NCI-H2196 (cell line): Measurements from ENCODE around the gene DDX20.
"Not testable (repeated sequence)": the region's sequence is repeated elsewhere in the genome, so short reads cannot be mapped to it uniquely, and the experiment has no call there.

Experiments used
- DNase-seq: peaks from one replicate; lab custom pipeline; 2025; ENCODE audit not compliant: unreplicated experiment; lab: John Stamatoyannopoulos, UW

Gene DDX20

DNA sequence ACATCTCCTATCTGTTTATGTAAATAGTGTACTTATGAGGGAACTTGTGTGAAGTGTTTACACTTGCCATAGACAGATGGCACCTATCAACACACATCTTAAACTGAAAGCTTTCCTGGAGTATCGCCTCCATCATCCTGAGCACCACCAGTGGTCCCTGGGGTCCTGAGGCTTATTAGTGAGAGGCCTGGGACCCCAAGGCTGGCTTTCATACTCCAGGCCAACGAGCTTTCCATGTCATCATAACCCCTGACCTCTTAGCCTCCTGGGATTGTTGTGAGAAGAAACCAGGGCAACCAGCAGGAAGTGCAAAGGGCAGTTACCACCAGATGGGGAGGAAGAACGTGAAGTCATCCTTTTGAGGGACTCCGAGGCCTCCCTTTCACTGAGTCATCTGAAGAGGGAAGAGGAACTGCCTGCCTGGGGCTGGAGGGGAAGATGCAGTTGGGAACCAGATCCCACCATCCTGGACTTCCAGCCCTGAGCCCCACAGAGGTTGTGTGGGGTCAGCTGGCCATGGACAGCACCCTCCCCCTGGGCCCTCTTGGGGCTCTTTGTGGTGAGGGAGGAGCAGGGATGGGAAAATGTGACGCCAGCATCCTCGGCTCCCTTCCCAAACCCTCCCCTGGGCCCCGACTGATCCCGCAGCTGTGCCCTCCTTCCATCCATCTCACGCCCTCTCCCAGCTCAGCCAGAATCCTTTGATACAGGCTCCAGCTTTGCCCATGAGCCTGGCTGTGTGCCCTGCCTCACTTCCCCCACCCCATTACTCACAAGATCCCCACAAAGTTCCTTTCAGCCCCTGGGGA is 22.3 kb upstream of the DDX20 start:
- no peak for DNase-seq

DNA sequence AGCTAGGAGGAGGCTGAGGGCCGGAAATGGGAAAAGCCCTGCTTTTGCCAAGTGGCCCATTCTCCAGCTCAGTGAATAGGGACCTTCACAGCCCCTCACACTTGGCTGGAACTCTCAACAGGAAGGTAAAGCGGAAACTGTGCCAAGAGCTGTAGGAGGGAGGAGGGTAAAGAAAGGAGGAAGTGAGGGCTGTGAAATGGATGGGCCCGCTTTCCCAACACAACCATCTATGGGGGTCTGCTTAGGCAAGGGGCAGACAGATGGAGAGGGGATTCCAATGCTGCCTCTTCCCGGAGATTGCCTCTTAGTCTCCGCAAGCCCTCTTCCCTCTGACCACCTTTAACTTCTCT is 21.7 kb upstream of the DDX20 start:
- DNase-seq = no peak

DNA sequence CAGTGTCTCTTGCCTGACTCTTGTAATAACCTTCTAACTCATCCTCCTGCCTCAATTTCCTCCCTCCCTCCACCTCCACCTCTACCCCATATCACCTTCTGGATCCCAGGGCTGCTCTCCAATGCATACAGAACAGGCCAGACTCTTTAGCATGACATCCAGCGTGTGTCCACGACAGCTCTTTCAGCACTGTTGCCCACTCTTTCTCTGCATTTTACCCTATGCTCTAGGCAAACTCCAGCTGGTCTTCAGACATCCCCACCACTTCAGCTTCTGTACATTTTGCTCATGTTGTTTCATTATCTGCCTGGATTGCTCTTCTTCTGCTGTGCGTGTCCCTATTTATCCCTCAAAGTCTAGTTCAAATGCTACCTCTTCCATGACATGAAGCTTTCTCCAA is 21.3 kb upstream of the DDX20 start:
- DNase-seq = no peak

DNA sequence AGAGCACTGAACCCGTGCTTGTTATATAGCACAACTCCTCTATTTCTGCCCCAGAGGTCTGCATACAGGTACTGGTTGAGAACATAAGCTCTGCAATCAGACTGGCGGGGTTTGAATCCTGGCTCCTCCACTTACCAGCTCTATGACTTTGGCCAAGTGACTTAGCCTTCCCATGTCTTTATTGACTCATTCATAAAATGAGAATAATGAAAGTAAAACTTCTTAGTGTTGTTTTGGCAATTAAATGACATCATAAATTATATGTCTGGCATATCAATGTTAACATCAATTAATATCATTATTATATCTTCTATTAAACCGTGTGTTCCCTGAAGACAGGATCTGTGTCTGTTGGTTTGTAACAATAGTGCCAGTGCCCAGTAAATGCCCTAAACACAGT is 20.8 kb upstream of the DDX20 start:
- no peak for DNase-seq

DNA sequence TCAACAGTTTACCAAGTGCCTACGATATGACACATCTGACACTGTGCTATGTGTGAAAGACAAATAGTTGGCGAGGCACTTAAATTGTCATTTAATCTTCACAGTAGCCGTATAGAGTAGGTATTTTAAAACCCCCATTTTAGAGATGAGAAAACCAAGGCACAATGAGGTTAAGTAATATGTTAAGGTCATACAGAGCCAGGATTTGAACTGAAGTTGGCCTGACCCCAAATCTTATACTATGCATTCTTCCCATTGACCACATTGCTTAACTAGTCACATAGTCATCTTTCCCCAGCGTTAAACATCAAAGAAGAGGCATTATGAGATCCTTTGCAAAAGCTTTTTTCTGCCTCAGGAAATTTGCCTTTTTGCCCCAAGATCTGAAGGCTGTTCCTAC is 20.4 kb upstream of the DDX20 start:
- DNase-seq = no peak

DNA sequence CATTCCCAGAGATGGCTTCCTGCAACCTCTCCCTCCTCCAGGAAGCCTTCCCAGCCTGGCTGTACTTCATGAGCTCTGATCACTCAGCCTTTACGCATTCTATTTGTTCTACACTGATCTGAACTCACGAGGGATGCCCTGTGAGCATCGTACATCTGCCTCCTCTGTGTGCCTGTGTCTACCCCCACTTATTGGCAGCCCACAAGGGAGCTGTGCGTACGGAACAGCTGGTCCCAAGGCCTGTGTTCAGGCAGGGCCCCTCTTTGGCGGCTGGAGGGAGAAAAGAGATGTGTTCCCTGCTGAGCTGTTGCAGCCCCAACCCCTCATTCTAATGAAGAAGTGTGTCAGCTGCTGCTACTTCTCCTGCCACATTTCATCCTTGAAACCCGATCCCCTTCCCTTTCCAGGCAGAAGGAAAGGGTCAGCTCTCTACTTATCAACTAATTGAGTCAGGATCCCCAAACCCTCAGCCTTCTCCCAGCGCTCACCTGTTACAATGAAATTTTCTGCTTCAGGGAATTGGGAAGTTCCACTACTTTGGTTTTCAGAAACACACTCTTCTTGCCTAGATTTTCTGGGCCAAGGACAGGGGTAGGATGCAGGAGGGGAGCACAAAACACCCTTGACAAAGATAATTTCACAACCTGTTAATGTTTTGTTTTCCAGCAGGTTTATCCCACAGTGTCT is 19.7 kb upstream of the DDX20 start:
- DNase-seq = no peak

DNA sequence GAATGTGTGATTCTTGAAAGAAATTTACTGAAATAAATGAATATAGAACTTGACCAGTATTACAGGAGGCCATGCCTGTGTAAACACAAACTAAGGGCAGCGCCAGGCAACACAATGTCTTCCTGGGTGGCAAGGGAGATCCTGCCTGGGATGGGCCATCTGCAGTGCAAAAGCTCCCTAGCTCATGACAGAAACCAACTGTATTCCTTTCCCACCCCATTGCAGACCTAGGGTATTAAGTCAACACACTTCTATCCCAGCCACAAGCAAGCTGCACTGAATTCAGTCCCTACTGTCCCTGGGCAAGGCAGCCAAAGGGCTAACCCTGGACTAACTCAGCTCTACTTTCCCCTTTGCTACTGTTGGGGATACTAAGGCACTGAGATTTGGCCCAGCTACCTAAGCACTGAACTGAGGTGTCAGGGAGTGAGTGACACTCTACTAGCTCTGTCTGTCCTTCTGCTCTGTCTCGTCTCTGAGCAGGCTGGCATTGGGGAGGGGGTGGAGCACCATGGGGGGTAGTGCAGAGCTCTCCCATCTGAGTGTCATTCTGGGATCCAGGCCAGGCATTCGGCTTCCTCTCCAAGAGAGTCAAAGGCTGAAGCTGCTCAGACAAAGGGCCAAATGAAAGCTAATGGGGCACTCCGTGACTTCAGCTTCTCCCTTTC is 19.0 kb upstream of the DDX20 start:
- peak; percentile 68 for DNase-seq

DNA sequence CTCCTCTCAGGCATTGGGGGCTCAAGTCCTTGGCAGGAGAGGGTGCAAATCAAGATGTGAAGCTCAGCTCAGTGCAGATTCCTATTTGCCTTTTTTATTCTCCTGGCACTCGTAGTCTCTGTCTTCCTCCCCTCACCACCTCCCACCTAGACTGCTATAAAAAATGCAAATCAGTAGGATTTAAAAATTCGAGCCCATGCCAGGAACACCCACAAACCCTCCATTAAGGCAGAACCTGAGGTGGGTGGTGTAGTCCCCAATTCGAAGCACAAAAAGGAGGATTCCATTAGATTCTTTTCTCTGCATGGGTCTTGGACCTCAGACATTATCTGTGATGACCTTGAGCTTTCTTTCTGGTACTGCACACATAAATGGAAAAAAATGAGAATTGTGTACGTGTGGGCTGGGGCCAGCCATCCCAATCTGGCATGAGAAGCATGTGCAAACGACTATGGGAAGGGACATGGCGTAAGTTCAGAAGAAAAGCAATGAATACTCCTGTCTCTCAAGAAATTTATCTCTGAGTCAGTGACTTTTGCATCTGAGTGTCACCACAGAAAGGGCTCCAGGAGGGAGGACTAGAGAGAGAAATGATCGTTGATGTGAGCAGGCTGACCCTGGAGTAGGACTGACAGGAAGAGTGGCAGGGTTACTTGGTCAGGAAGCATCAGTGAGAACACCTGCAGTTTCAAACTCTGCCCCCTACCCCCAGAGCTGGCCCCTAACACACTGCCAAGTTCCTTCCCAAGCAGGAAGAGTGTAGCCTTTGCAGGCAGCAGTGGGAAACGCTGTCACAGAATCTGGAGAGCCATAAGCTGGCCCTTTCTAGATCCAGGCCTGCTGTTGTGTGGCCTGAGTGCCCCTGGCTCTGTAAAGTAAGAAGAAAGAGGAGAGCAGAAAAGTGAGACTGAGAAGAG is 18.2 kb upstream of the DDX20 start:
- no peak for DNase-seq

DNA sequence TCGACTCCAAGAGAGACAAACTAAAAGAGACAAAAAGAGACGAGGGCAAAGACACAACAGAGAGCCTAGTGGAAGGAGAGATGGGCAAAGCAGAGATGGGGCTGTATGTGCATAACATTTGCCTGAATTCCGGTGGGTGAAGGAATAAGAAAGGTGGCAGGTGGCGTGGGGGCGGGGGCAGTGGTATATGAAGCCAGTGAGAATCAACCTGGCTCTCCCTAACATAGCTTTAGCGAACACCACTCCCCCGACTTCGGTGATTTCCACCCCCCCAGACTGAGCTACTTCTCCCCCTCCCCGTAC is 17.6 kb upstream of the DDX20 start:
- no peak for DNase-seq

DNA sequence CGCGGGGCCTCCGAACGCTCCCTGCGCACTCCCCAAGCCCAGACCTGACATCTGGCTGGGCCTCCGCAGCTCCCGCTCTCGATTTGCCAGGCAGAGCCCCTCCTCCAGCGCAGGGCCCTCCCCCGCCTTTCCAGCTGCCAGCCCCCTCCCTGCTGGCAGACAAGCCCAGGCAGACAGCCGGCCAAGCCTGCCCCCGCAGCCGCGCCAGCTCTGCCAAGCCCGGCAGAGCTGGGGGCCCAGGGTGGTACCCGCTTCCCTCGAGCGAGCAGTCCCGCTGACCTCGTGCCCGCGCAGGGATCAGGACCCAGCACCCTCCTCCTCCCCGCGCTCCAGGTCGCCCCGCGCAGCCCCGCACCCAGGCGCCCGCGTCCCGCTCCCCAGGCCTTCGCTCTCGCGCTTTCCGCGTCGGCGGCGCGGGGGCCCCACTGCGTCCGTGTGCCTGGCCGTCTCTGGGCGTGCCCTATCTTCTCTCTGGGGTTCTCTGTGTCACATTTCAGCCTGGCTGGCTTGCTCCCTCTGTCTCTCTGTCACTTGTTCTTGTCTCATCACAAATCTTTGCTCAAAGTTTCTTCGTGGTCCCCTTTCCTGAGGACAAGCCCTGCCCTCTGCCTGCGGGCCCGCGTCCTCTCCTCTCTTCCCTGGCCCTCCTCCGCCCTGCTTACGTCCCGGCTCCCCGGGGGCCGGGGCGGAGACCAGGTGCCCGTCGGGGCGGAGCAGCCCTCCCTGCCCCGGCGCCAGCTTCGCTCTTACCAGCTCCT is 17.1 kb upstream of the DDX20 start:
- DNase-seq = peak; percentile 77

DNA sequence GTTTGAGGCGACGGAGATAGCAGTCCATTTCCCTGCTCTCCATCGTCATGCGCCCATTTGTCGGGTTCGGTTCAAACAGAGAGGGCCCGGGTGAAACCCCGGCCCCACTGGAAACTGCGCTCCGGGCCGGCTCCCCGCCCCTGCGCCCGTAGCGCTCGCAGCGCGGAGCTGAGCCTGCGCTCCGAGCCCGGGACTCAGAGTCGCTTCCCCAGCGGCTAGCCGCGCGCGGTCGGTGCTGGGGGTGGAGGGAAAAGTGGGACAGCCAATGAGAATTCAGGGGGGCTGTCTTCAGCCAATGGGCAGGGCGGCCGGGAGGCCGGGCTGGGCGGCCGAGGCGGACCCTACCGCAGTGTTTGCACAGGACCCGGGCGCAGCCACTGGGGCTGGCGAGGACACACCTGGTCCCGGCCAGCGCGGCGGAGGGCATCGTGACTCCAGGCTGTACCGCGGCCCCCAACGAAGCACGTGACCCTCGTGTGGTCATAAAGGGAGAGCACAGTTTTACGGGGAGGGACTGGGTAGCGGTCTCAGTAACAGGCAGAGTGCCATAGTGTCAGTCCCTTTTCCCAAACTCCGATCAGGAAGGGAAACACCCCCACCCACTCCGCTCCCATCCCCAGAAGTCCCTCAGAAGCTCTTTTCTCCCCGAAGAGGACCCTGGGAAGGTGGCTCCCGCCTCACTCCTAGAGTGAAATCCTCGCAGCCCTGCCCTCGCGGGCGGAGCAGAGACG is 16.3 kb upstream of the DDX20 start, which contains the start of gene INKA2:
INKA2 (minus strand) TSS at position 202 of the 731 bp plus-strand sequence; CDS start at position 49, 153 bp downstream.
- DNase-seq = peak; percentile 94

DNA sequence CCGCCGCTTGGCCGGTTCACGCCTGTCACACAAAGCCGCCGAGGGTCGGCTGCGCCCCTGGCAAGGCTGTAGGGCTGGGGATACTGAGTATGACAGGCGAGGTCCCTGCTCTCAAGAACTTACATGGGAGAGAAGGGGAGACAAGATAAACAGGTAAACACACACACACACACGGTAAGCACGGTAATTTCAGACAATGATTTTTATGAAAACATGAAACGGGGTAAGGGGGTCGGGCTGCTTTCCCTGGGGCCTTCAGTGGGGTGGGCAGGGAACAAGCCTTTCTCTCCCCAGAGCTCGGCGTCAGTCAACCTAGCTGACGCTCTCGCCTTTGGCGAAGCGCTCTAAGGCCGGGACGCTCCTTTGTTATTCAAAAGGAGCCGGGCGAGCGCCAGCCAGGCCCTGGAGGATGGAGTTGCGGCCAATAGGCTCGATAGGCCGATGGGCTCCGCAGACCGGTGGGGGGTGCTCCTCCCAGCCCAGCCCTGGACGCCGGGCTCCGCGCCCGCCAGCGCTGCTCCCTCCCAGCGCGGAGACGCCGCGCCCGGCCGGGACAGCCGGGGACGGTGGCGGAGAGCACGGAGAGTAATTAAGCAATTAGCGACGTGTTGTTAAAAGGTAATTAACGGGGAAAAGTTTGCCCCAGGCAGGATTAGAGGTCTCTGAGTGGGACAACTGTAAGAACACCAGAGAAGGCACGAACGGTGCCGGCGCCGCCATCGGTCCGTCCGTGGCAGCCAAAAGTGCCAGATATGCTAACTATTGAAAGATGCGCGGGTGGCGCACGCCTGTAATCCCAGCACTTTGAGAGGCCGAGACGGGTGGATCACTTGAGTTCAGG is 15.6 kb upstream of the DDX20 start:
- DNase-seq = peak; percentile 70

DNA sequence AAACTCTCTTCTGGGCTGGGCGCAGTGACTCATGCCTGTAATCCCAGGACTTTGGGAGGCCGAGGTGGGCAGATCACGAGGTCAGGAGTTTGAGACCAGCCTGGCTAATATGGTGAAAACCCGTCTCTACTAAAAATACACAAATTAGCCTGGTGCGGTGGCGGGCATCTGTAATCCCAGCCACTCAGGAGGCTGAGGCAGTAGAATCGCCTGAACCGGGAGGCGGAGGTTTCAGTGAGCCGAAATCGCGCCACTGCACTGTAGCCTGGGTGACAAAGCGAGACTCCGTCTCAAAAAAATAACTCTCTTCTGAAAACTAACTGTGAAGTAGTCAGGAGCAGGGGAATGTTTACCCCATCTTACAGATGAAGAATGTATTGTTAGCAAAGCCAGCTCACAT is 13.4 kb upstream of the DDX20 start:
- DNase-seq = not testable (repeated sequence)

DNA sequence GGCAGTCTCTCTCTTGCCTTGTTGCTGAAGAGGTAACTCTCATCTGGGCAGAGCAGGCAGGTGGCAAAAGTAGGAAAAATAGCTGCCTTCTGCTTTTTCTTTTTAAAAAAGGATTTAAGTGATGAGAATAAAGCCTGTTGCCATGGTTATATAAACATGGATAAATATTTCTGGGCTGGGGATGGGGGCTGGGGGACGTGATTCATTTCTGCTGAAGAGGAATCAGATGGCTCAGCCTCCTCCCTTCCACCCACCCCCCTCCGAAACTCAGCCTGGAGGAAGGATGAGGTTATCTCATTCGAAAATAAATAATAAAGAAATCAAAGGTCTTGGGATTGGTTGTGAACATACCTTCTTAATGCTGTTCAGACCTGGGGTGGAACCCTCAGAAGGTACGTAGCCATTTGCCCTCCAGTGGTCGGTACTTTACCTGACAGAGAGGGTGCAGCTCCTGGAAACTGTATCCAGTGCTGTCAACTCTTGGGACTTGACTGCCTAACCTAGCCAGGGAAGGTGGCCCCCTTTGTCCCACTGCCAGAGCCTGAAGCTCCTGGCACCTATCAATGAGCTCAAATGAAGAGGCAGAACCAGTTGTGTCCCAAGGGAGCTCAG is 12.7 kb upstream of the DDX20 start:
- DNase-seq = no peak

DNA sequence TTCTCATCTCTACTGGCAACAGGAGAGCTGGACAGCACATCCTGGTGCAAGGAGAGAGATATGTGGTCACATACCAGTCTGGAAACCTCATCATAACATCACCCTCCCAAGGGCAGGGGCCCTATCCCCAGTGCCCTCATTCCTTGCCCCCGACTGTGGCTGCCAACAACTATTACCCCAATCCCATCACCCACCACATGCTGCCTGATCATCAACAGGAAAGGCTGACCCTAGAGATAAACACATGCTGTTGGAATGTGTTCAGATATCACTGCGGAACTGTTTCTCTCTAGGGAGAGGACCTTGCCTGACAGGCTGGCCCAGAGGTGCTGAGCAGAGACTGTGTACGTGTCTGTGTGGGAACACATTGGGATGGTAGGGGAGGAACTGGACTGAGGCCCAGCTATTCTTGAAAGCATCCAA is 12.0 kb upstream of the DDX20 start:
- no peak for DNase-seq

DNA sequence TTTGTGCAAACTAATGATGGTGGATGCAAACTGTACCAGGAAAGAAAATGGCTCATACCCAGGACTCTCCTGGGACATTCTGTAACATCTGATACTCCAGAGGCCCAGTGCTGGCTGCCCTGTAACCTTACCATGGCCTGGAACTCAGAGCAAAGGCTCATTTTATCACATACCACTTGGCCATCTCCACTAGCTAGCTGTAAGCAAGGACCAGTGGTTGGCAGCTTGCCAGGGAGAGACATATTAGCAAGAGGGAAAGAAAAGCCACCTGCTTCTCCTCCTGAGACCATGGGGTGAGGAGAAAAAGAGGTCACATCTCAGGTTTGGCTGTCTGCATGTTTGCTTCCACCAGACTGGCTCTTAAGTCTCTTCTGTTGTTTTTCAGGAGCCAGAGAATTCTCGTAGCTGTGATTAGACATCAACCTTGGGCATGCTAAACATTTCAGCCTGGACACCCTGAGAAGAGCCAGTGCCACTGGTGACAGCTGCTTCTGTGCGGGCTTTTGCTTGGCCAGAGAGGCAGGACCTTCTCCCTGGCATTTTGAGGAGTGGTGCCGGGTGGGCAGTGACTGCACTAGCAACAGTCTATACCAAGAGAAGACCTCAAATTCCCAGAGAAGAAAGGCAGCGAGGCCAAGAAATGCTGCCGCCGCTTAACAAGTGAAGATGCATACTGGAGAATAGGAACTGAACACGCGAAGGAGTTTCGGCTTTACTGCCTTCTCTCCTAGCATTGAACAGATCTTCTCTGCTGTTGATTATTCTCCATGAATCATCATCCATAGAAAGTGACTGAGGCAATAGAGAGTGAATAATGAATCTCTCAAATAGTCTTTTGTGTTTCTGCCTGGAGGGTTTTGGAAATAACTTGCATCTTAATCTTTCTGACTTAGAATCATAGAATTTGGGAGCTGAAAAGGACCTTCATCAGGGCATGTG is 9.8 kb upstream of the DDX20 start:
- DNase-seq = peak; percentile 28

DNA sequence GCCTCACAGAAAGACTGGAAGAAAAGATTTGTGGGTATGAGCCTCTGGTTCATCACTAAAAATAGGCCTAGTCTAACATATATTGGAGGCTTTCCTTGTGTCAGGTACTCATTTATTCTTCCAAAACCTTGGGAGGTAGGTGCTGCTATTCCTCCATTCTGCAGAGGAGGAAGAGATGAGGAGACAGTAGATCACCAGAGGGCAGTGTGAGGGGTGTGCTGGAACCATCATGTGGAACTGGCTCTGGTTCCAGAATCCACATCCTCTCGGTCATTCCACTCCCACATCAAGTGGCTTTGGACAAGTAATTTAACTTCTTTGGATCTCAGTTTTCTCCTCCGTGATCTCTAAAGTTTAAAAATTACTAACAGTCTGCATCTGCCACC is 9.1 kb upstream of the DDX20 start:
- no peak for DNase-seq
